SKM-1 treated with dmso at 0.1 percent for 144 hours (cell line): ENCODE results near the gene STRADA.

ENCODE experiments used
- DNase-seq: peaks from one replicate; lab custom pipeline; 2025; ENCODE audit not compliant: unreplicated experiment; lab: John Stamatoyannopoulos, UW

STRADA gene, protein sequence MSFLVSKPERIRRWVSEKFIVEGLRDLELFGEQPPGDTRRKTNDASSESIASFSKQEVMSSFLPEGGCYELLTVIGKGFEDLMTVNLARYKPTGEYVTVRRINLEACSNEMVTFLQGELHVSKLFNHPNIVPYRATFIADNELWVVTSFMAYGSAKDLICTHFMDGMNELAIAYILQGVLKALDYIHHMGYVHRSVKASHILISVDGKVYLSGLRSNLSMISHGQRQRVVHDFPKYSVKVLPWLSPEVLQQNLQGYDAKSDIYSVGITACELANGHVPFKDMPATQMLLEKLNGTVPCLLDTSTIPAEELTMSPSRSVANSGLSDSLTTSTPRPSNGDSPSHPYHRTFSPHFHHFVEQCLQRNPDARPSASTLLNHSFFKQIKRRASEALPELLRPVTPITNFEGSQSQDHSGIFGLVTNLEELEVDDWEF

DNA sequence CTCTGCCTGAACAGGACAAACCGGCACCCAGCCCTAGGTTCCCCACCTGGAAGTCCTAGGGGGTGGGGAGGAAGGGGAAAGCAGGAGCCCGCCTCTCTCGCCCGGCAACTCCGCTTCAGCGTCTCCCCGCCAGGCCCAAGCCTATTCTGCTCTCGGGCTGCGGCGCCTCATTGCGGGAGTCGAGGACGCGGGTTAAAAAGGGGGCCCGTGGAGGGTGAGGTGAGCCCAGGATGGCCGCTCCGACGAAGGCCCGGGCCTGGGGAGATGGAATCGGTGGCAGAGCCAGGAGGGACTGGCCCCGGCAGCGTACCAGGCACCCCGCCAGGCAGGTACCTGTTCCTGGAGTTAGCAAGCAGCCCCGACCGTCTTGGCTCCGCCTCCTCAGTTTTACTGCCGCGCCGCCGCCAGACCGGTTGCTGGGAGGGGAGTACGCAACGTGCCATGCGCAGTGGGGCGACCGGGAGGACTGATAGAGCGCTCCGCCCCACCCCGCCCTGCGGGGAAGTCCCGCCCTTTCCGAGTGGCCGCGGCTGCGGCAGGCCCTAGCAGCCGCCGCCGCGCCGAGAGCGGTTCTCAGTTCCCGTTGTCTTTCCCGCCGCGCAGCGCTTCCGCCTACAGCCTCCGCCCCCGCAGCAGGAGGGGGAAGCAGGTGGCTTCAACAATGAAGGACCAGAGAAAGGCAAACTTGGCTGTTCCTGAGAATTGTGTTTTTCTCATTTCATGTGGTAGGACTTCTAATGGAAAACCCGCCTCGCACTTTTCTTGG is at the start of gene STRADA:
Gene STRADA, minus strand, starts transcription at position 392 of the 766 bp plus-strand sequence. CDS start 13,430 bp downstream, outside the sequence.
- peak; percentile 99 for DNase-seq

DNA sequence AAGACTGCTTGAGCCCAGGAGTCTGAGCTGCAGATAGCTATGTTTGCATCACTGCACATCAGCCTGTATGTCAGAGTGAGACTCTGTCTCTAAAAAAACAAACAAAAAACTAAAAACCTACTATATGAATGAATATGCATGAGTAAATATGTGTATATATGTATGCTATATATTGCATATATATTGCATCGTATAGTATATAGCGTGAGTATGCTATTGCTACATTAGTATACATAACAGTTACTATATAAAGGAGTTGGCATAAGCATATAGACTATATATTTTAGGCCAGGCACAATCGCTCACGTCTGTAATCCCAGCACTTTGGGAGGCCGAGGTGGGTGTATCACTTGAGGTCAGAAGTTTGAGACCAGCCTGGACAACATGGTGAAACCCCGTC is 48.5 kb upstream of the STRADA start:
- no peak for DNase-seq

DNA sequence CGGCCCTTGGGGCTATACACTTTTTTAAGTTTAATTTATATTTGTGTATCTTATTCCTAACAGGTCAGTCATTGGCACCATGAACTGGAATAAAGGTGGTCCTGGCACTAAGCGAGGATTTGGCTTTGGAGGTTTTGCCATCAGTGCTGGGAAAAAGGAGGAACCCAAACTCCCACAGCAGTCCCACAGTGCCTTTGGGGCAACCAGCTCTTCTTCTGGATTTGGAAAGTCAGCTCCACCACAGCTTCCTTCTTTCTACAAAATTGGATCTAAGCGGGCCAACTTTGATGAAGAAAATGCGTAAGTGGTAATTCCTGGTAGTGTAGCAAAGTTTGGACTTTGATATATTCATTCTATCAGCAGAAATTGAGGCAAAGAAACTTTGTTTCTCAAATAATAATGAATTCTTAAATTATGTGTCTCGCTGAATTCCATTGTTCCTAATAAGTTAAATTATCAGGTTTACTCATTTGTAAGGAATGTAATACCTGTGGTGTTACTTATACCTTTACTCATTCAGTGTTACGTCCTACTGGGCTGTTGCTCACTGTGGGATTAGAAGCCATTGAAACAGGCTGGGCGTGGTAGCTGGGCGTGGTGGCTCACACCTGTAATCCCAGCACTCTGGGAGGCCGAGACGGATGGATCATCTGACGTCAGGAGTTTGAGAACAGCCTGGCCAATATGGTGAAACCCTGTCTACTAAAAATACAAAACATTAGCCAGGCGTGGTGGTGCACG is 45.5 kb upstream of the STRADA start:
- DNase-seq: no peak

DNA sequence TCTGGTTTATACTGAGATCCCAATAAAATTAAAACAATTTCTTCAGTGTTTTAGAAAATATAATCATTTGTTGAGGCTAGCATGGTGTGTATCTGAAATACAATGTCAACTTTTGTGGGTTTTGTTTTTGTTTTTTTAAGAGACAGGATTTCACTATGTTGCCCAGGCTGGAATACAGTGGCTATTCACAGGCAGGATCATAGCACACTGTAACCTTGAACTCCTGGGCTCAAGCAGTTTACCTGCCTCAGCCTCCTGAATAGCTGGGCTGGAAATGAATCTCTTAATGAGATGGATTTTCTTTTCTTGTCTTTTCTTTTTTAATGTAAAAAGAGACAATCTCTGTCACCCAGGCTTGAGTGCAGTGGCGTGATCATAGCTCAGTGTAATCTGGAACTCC is 44.5 kb upstream of the STRADA start:
- DNase-seq: no peak

DNA sequence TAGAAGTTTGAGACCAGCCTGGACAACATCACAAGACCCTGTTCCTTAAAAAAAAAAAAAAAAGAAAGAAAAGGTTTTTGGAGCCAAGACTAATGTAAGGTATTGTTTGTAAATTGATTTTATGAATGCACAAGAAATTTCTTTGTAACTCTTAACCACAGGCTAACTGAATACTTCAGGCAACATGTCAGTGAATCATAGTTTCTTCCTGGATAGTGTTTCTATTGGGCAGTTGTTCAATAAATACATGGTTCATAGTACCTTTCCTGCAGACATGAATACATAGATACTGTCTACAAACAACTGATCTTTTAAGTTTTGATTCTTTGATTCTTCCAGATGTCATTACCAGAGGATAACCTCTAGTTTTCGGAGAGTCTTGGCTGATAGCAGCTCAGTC is 44.0 kb upstream of the STRADA start:
- no peak for DNase-seq

DNA sequence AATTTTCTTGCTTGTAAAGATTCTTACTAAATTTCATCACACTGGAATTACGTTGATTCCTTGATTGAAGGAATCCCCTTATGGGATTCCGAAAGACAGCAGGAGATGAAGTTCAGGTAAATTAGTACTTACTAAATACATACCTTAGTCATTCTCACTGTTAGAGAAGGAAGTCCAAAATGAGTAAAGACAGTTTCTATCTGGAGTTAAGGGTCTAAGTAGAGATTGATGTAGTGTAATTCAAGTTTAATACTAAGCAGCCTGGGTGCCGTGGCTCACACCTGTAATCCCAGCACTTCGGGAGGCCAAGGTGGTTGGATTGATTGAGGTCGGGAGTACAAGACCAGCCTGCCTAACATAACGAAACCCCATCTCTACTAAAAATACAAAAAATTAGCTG is 41.9 kb upstream of the STRADA start:
- no peak for DNase-seq

DNA sequence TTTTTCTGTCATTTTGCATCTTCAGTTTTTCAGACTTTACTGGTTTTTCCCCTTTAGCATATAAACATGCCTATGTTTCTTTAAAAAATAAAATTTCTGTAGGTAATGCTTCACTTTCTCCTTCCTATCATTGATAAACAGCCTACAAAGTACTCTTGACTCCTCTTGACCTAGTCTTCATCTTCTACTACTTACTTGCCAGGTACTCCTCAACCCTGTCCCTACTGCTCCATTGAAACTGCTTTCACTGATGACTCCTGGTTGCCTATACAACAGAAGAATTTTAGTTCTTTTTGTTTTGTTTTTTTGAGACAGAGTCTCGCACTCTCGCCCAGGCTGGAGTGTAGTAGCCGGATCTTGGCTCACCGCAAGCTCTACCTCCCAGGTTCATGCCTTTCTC is 39.3 kb upstream of the STRADA start:
- no peak for DNase-seq

DNA sequence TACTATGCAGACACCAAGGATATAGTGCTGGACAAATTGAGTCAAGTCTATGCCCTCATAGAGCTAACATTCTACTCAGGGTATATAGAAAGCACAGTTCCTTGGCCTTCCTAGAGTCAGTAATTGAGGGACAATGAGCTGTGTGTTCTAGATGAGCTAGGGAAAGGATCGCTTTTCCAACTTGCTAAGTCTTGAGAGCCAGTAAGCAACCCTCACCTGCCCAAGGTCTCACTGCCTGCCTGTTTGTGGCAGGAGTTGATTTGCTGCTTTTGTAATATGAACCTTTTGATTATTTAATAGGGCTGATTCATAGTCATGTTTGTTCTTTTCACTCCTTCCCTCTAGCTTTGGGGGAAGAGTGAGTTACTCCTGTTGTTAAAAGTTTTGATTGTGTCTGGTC is 38.9 kb upstream of the STRADA start:
- DNase-seq: no peak

DNA sequence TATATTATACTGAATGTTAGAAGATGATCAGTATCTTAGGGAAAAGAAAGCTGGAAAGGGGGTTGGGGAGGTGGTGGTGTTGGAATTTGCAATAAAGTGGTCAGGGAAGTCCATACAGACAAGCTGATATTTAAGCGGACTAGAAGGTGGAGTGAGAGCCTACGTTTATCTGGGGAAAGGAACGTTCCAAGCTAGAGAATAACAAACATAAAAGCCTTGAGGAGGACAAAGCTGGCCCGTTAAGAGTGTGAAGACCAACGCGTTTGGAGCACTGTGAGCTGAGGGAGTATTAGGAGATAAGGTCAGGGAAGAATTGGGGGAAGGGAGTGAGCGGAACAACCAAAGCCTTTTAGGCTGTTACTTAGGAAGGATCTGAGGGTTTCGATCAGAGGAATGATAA is 33.8 kb upstream of the STRADA start:
- no peak for DNase-seq

DNA sequence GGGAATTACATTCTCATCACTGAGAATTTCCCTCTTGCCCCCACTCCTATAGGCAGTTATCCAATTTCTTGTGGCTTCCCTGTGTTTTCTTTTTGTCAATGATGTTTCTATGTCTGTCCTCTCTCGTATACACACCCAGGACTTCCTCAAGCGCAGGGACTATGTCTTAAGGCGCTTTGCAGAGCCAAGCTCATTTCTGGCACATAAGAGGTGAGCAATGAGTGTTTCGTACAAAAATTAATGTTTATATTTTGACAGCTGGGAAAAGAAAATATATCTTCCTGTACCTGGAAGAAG is 33.3 kb upstream of the STRADA start:
- no peak for DNase-seq

DNA sequence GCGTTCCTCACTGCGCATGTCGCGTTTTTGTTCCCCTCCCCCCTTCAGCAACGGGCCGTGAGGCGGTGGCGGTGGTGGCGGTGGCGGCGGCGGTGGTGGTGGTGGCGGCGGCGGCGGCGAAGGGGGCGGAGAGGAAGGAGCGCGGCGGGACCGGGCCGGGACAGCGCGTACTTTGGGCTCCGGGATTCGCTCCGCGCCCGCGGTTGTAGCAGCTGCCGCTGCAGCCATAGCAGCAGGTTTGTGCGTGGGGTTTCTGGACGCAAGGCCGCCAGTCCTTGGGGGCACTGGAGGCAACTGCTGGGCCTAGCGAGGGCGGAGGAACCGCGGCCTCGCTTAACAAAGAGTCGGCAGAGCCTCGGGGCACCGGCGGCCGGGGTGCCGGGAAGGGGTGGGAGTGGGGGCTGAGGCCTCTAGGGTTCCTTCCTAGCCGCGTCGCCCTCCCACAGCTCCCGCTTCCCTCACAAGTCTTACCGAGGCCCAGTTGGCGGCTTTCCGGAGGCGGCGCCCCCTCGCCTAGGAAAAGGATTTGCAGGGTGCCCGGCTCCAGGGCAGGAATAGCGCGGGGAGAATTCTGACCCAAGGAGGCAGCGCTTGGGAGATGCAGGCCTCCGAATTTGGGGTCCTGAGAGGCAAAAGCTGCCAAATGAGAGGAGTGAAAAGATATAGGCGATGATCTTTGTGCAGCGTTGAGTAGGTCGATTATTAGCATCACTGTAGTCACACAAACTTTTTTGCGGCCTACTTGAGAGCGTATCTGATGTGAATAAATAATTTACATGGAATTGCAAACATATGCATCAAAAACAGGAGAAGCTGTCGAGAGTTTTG is 32.8 kb upstream of the STRADA start, which contains the start of gene DDX42:
Gene DDX42, plus strand, starts transcription at position 30 of the 828 bp plus-strand sequence. CDS start 12,880 bp downstream, outside the sequence.
- DNase-seq: peak; percentile 38

DNA sequence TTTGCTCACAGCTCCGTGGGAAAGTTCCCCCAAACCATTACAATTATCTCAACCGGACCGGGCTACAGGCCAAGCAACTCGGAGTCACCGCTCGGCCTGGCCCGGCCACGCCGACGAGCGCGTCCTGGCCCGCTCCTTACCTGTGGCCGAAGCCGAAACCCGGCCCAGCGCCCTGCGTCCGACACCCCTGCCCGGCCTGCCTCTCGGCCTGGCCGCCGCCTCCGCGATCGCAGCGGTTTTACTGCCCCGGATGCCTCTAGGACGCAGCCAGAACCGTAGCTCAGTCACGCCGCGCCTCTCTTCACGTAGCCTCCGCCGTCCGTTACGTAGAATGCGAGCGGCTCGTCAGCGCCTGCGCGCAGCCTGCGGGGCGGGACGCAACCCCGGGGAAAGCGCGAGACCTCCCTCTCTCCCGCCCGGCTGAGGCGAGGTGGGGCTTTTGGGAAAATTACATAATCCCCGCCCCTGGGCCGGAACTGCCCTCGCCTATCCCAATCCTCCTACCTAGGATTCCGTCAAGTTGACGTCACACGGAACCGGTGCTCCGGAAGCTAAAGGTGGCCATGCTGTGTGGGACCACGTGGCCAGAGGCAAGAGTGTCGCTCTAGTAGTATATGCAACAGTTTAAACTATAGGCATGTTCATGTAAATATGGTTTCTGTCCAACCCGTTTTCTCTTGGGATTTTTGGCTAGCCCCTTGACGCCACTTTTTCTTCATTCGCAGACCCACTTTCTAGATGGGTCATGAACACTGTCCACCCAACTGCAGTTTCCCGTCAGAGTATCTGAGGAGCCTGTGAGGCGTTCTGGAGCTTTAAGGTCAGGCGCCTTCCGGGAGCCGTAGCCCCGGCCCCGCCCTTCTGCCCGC is 31.9 kb upstream of the STRADA start, which contains the start of gene CCDC47:
Gene CCDC47, minus strand, starts transcription at position 326 of the 869 bp plus-strand sequence. CDS start 7,422 bp downstream, outside the sequence.
- peak; percentile 98 for DNase-seq

DNA sequence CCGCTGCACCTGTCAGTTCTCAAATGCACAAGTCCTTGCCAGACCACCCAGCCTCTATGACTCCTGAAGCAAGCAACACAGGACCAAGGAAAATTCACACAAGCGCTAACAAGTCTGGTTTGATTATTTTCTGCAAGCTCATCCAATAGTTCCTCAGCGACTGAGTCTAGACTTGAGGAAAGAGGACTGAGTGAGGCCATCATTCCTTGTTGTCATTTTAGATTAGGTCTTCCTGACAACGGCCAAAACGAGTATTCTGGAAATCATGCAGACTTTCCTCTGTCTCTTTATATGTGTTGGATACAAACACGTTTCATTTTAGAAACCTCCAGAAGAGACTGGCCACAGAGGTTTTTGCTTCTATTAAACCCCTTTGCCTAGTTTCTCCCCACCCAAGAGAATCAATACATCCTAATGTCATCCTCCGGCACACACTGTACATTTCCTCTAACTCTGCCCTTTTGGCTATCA is 31.2 kb upstream of the STRADA start:
- no peak for DNase-seq

DNA sequence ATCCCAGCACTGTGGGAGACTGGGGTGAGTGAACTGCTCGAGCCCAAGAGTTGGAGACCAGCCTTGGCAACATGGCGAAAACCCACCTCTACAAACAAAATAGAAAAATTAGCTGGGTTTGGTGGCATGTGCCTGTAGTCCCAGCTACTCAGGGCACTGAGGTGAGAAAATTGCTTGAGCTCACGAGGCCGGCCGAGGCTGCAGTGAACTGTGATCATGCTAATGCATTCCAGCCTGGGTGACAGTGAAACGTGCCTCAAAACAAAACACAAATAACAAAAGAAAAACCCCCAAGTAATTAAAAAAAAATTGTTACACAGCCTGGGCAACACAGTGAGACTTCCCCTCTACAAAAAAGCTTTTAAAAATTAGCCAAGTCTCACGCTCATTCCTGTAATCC is 26.8 kb upstream of the STRADA start:
- no peak for DNase-seq

DNA sequence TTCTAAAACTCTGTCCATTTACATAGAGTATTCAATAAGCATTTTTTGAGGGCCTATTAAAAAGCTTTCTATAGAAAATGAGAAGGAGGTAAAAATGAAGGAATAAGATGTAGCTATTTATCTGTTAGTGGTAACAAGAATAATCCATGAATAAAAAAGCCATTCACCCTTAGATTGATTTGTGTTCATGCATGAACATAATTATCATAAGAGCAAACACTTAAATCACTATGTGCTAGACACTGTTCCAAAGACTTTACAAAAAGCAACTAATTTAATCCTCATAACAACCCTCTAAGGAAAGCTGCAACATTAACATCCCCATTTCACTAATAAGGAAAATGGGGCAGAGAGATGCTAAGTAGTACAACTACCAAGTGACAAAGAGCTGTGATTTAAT is 25.2 kb upstream of the STRADA start:
- no peak for DNase-seq

DNA sequence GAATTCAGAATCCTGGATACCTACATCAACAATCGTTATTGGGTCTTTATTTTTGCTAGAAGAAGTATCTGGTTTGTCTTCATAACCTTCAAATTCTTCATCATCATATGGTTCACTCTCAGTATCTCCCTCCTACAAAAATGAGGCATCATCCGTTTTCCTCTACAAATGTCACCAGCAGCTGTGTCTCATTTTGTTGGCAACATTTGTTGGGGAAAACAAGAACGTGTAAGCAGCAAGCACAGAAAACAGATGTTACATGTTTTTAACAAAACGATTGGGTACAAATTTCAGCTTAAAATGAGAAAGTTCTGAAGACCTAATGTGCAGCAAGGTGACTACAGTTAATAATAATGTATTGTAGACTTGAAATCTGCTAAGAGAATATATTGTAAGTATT is 23.1 kb upstream of the STRADA start:
- DNase-seq: no peak

DNA sequence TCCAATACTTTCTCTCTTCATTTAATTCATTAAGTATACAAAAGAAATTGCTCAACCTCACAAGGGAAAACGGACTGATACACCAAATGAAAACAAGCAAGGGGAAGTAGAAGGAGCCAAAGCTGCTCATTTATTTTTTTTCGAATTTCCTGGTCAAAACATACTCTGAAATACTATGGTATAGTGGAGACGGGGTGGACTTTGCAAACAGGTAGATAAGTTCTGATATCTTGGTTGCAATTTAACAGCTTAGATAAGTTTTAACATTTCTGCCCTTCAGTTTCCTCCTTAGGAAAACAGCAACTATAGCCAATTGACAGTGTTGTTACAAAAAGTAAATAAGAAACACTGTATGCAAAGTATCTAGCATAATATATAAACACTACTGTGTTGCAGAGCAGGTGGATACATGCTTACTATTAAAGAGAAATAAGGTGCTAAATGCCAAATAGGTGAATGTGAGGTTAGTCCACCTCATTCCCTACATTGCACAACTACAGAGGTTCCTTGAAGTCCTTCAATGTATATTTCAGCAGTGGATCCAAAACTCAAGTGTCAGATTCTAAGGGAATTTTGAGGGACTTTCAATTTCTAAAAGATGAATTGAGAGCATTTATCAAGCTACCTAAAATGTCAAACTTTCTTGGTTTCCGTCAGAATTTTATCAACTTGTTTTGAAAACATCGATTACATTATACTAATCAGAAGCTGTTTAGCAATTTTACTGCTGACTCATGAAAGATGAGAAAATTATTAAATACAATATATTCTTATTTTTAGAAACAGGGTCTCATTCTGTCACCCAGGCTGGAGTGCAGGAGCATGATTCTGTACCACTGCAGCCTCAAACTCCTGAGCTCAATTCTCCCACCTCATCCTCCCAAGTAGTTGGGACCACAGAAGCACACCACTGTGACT is 20.8 kb upstream of the STRADA start:
- DNase-seq: no peak

DNA sequence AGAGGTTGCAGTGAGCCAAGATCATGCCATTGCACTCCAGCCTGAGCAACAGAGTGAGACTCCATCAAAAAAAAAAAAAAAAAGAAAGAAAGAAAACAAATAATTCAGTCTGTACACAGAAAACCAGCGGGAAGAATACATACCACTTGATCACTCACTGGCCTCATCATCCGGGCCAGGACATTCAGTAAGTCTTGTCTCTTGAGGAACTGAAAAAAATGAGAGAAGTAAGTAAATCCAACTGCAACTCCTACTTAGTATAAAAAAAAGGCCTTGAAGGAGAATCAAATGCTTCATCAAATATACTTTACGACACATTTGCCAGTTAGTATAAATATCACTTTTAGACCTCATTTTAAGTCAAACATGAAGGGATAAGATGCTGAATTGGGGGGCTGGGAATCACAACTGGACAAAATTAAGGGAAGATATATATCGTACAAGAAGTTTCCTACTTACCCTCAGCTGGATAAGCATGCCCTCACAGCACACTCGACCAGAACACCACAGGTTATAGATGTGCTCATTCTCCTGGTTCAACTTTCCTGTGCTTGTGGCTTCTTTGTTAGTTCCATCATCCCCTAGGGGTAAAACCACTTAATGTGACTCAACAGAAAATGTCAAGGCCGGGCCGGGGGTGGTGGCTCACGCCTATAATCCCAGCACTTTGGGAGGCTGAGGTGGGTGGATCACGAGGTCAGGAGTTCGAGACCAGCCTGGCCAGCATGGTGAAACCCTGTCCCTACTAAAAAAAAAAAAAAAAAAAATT is 19.4 kb upstream of the STRADA start:
- no peak for DNase-seq
